OCI-LY1 (cell line): Measurements from ENCODE around the gene KRT40.

ENCODE experiments used
- H2AFZ ChIP-seq: fragments of 200-600 bp; sonication (generic), shearing (Covaris generic); 2 replicates; pipeline ENCODE4 v1.6.0; 2014; ENCODE audit warnings: antibody characterized with exemption, mild to moderate bottlenecking, low read length
- H3F3A ChIP-seq: fragments of 200-600 bp; sonication (generic), shearing (Covaris generic); 2 replicates; pipeline ENCODE4 v1.6.0; 2014; ENCODE audit warnings: mild to moderate bottlenecking, antibody characterized with exemption, low read length, moderate library complexity; ENCODE audit not compliant: insufficient read depth
- H3K27ac ChIP-seq: fragments of 200-600 bp; sonication (generic); 2 replicates; pipeline ENCODE4 v1.5.1; 2014; ENCODE audit warnings: low read length, mixed run types, mild to moderate bottlenecking, low read depth; ENCODE audit not compliant: poor library complexity, severe bottlenecking
- H3K27me3 ChIP-seq: fragments of 200-600 bp; sonication (generic); 2 replicates; pipeline ENCODE4 v1.6.0; 2014; ENCODE audit warnings: antibody characterized with exemption, mild to moderate bottlenecking, low read length, moderate library complexity; ENCODE audit not compliant: insufficient read depth
- H3K36me3 ChIP-seq: fragments of 200-600 bp; sonication (generic); 2 replicates; pipeline ENCODE4 v1.6.1; 2014; ENCODE audit warnings: mild to moderate bottlenecking, antibody characterized with exemption, low read length, moderate library complexity, mixed read lengths; ENCODE audit not compliant: insufficient read depth
- H3K4me1 ChIP-seq: fragments of 200-600 bp; sonication (generic); 2 replicates; pipeline ENCODE4 v1.5.1; 2014; ENCODE audit warnings: mild to moderate bottlenecking, low read length, moderate library complexity; ENCODE audit not compliant: insufficient read depth, severe bottlenecking
- H3K4me2 ChIP-seq: fragments of 200-600 bp; sonication (generic), shearing (Covaris generic); 2 replicates; pipeline ENCODE4 v1.6.1; 2014; ENCODE audit warnings: low read length
- H3K4me3 ChIP-seq: fragments of 200-600 bp; sonication (generic); 2 replicates; pipeline ENCODE4 v1.5.1; 2014; ENCODE audit warnings: low read length, low read depth, mild to moderate bottlenecking, mixed read lengths; ENCODE audit not compliant: poor library complexity, severe bottlenecking
- H3K79me2 ChIP-seq: fragments of 200-600 bp; shearing (Covaris generic); 2 replicates; pipeline ENCODE4 v1.6.1; 2016; ENCODE audit warnings: mixed run types, low read length, mixed read lengths; ENCODE audit not compliant: insufficient read depth
- H3K9ac ChIP-seq: fragments of 200-600 bp; sonication (generic), shearing (Covaris generic); 2 replicates; pipeline ENCODE4 v1.6.1; 2014; ENCODE audit warnings: mild to moderate bottlenecking, low read length, mixed read lengths
- H3K9me2 ChIP-seq: fragments of 200-600 bp; sonication (generic), shearing (Covaris generic); 2 replicates; pipeline ENCODE4 v1.6.1; 2014; ENCODE audit warnings: low read depth, mild to moderate bottlenecking, low read length, mixed read lengths
- H3K9me3 ChIP-seq: fragments of 200-600 bp; shearing (Covaris generic); 2 replicates; pipeline ENCODE4 v1.6.1; 2014; ENCODE audit warnings: low read length, mixed read lengths
- H4K20me1 ChIP-seq: fragments of 200-600 bp; sonication (generic), shearing (Covaris generic); 2 replicates; pipeline ENCODE4 v1.6.0; 2016; ENCODE audit warnings: mild to moderate bottlenecking, low read length; ENCODE audit not compliant: insufficient read depth
- EZH2 ChIP-seq: fragments of 200-600 bp; sonication (generic), shearing (Covaris generic); IDR thresholded peaks from 2 replicates; pipeline ENCODE4 v1.8.0; 2017; ENCODE audit warnings: borderline replicate concordance, mixed run types, mild to moderate bottlenecking, antibody characterized with exemption, low read length, moderate library complexity, mixed read lengths
- TF ChIP-seq, protein P1 (sequence below): fragments of 200-600 bp; sonication (generic), shearing (Covaris generic); IDR thresholded peaks from 2 replicates; pipeline ENCODE4 v1.5.1; 2017; ENCODE audit warnings: mild to moderate bottlenecking, antibody characterized with exemption, low read length, moderate library complexity, mixed read lengths

Gene KRT40

DNA sequence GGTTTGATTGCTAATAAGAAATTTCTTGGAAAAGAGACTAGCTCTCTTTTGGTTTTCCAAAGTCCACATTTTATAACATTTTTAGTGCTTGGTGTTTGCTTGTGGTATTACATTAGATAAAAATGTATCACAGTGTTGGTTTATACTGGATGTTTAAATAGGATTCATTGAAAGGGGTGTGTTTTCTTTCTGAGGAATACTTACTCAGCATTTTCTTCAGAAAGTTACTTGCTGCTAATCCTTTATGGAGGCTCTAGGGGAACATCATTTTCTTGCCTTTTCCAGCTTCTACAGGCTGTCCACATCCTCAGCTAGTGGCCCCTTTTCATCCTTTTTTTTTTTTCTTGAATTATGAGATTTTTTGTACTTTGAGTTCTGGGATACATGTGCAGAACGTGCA, 16.5 kb downstream of the KRT40 start:
- H3K79me2 ChIP-seq: no peaks in the 10 kb centered on the region
- H2AFZ ChIP-seq: no peak overlapping the region
- no peak for TF ChIP-seq EZH2
- TF ChIP-seq, protein P1, sequence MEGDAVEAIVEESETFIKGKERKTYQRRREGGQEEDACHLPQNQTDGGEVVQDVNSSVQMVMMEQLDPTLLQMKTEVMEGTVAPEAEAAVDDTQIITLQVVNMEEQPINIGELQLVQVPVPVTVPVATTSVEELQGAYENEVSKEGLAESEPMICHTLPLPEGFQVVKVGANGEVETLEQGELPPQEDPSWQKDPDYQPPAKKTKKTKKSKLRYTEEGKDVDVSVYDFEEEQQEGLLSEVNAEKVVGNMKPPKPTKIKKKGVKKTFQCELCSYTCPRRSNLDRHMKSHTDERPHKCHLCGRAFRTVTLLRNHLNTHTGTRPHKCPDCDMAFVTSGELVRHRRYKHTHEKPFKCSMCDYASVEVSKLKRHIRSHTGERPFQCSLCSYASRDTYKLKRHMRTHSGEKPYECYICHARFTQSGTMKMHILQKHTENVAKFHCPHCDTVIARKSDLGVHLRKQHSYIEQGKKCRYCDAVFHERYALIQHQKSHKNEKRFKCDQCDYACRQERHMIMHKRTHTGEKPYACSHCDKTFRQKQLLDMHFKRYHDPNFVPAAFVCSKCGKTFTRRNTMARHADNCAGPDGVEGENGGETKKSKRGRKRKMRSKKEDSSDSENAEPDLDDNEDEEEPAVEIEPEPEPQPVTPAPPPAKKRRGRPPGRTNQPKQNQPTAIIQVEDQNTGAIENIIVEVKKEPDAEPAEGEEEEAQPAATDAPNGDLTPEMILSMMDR: no peak

DNA sequence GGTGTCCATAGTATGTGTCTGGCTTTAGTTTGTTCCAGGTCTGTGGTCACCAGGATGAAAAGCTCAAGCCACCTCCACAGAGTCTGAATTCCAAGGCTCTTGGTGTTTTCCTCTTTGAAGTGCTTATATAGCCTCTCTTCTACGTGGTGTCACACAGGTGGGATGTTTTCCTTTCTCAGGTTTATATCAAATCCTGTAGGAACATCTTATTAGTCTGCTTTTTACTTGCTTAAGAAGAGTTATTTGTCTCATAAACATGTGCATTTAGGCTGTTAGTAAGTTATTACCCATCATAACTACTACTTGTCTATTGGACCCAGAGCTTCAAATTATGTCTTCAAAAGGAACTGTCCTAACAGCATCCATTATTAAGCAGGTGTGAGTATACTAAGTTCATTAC, 17.3 kb downstream of the KRT40 start, which contains the start of gene KRT39:
Gene KRT39, minus strand, starts transcription at position 101 of the 400 bp plus-strand sequence. Its CDS starts 92 bp downstream, at position 9.
- no peaks in the 10 kb centered on the region for H3K9me2 ChIP-seq
- H3K9me3 ChIP-seq: no peaks in the 10 kb centered on the region
- H3K4me2 ChIP-seq: no peak within 1 kb of the TSS
- H3K79me2 ChIP-seq: no peaks in the 10 kb centered on the region
- no peak within 1 kb of the TSS for H3K9ac ChIP-seq
- no peak for TF ChIP-seq EZH2
- TF ChIP-seq, protein P1: no peak
- H3K27me3 ChIP-seq: no peaks in the 10 kb centered on the region
- H3K4me3 ChIP-seq: no peak within 1 kb of the TSS
- H3F3A ChIP-seq: no peaks in the 10 kb centered on the region
- no peaks in the 10 kb centered on the region for H3K36me3 ChIP-seq
- H2AFZ ChIP-seq: no peak within 1 kb of the TSS
- H3K4me1 ChIP-seq: no peaks in the 10 kb centered on the region
- no peak within 1 kb of the TSS for H3K27ac ChIP-seq
- no peaks in the 10 kb centered on the region for H4K20me1 ChIP-seq

More for the DNA sequence above, 16.5 kb downstream of the KRT40 start:
- Histone ChIP-seq H3K27me3 (no peaks in the 10 kb centered on the region), H3K4me3 (no peak overlapping the region), H3K9me2 (no peaks in the 10 kb centered on the region), H3K27ac (no peak overlapping the region), H3K9ac (no peak overlapping the region), H3K4me1 (no peaks in the 10 kb centered on the region), H4K20me1 (no peaks in the 10 kb centered on the region), H3K4me2 (no peak overlapping the region), H3F3A (no peaks in the 10 kb centered on the region), H3K36me3 (no peaks in the 10 kb centered on the region), H3K9me3 (no peaks in the 10 kb centered on the region)

DNA sequence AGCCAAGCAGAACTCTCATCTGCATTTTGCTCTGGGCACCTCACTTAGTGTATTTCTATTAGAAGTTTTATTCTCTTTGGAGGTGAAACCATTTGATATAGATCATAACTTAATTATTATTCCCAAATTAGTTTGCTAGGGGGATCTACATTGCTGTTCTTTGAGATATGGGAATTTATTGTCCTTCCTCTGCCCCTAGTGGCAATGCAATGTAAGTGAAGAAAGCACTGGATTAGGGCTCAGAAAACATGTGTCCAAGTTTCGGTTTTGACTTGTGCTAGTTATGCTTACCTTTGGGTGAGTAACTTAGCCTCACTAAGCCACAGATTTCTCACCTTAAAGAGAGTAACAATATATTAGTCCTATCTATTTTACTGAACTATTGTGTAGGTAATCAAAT, 20.3 kb downstream of the KRT40 start:
- Histone ChIP-seq H3F3A (no peaks in the 10 kb centered on the region), H3K36me3 (no peaks in the 10 kb centered on the region), H3K4me1 (no peaks in the 10 kb centered on the region), H3K79me2 (no peaks in the 10 kb centered on the region), H3K4me2 (no peak overlapping the region), H3K27me3 (no peaks in the 10 kb centered on the region), H3K9me2 (no peaks in the 10 kb centered on the region), H4K20me1 (no peaks in the 10 kb centered on the region), H3K27ac (no peak overlapping the region), H2AFZ (no peak overlapping the region), H3K9me3 (no peaks in the 10 kb centered on the region), H3K4me3 (no peak overlapping the region), H3K9ac (no peak overlapping the region)
- no peak for TF ChIP-seq EZH2
- TF ChIP-seq, protein P1: peak; percentile 66
